ENCODE data around the gene FSTL5.

DNA sequence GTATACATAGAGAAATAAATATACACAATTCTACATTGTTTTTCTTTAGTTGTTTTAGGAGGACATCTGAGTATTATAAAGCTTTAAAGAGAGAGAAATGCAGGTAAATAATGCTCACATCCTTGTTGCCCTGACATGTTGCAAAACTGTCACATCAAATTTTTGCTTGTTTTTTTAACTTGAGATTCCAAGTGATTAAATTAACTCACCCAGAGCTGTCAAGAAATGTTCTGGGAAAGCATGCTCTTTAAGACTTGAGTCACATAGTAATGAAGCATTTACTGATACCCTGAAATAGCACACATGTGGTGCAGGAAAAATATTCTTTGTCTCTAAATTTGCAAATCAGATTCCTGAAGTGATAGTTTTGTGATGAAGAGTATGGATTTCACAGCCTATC is 665.6 kb downstream of the FSTL5 start:
- TF ChIP-seq CTCF (IDR thresholded peaks at IDR 0.05 in 2 of 3, conservative IDR thresholded peaks at IDR 0.05 in 1 of 3; ENCODE audit: insufficient read depth in 2 of 3, low read depth in 1 of 3, low read length in 3 of 3) = no peak
- TF ChIP-seq NEUROD1 (IDR thresholded peaks at IDR 0.05; ENCODE audit: borderline replicate concordance, low read depth, low read length, partially characterized antibody) = no peak
- TF ChIP-seq, protein P1, sequence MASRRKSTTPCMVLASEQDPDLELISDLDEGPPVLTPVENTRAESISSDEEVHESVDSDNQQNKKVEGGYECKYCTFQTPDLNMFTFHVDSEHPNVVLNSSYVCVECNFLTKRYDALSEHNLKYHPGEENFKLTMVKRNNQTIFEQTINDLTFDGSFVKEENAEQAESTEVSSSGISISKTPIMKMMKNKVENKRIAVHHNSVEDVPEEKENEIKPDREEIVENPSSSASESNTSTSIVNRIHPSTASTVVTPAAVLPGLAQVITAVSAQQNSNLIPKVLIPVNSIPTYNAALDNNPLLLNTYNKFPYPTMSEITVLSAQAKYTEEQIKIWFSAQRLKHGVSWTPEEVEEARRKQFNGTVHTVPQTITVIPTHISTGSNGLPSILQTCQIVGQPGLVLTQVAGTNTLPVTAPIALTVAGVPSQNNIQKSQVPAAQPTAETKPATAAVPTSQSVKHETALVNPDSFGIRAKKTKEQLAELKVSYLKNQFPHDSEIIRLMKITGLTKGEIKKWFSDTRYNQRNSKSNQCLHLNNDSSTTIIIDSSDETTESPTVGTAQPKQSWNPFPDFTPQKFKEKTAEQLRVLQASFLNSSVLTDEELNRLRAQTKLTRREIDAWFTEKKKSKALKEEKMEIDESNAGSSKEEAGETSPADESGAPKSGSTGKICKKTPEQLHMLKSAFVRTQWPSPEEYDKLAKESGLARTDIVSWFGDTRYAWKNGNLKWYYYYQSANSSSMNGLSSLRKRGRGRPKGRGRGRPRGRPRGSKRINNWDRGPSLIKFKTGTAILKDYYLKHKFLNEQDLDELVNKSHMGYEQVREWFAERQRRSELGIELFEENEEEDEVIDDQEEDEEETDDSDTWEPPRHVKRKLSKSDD (conservative IDR thresholded peaks at IDR 0.05; ENCODE audit: low read length) = no peak
- TF ChIP-seq MYC (IDR thresholded peaks at IDR 0.05; ENCODE audit: low read depth, low read length) = no peak
- TF ChIP-seq MYC (CRISPR knock-in tag; IDR thresholded peaks at IDR 0.05; ENCODE audit: borderline replicate concordance, low read depth) = no peak
- TF ChIP-seq, protein P2, sequence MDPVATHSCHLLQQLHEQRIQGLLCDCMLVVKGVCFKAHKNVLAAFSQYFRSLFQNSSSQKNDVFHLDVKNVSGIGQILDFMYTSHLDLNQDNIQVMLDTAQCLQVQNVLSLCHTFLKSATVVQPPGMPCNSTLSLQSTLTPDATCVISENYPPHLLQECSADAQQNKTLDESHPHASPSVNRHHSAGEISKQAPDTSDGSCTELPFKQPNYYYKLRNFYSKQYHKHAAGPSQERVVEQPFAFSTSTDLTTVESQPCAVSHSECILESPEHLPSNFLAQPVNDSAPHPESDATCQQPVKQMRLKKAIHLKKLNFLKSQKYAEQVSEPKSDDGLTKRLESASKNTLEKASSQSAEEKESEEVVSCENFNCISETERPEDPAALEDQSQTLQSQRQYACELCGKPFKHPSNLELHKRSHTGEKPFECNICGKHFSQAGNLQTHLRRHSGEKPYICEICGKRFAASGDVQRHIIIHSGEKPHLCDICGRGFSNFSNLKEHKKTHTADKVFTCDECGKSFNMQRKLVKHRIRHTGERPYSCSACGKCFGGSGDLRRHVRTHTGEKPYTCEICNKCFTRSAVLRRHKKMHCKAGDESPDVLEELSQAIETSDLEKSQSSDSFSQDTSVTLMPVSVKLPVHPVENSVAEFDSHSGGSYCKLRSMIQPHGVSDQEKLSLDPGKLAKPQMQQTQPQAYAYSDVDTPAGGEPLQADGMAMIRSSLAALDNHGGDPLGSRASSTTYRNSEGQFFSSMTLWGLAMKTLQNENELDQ (CRISPR knock-in tag; IDR thresholded peaks at IDR 0.05; ENCODE audit: borderline replicate concordance) = no peak
